Measurements from ENCODE around the gene ENAM.
A peak's percentile ranks its signal among the peaks of the same experiment; 100 is the strongest.
"Not testable (repeated sequence)": the region's sequence is repeated elsewhere in the genome, so short reads cannot be mapped to it uniquely, and the experiment has no call there.

ENAM gene

DNA sequence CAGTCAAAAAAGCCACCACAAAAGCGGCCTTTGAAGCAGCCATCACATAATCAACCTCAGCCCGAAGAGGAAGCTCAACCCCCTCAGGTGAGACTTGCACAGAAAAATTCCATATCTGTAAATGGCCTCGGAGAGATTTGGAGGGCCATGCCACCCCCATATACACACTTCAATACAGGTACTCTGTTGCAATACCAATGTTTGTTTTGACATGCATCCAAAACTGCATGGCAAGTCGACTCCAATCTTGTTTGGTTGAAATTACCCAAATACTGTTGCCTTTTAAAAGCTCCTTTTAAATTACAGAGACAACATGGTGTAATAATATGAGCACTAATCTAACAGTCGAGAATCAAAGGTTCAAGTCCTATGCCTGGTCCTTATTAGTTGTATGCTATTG lies 5.9 kb downstream of the ENAM start:
- H3K4me3 ChIP-seq (ENCODE audit: severe bottlenecking) = no peak overlapping the region
- H3K9me3 ChIP-seq (ENCODE audit: severe bottlenecking) = no peaks in the 10 kb centered on the region
- H3K27me3 ChIP-seq (ENCODE audit: insufficient read depth, poor library complexity, severe bottlenecking) = no peaks in the 10 kb centered on the region
- H3K36me3 ChIP-seq (ENCODE audit: low read depth) = no peaks in the 10 kb centered on the region
- ATAC-seq (ENCODE audit: low read depth) = no peak
- H3K4me1 ChIP-seq (ENCODE audit: insufficient read depth, poor library complexity, severe bottlenecking) = peaks cover 8% of the 10 kb centered on the region
- no peak overlapping the region for H3K27ac ChIP-seq (ENCODE audit: poor library complexity, severe bottlenecking)
- DNase-seq (ENCODE audit: low spot score) = no peak
- no peak for TF ChIP-seq CTCF (IDR thresholded peaks at IDR 0.05; ENCODE audit: poor library complexity, severe bottlenecking)

GRCh38 chr4:70637239-70637913 lies 8.8 kb downstream of the ENAM start:
- Histone ChIP-seq H3K27ac (ENCODE audit: poor library complexity, severe bottlenecking) (no peak overlapping the region), H3K4me3 (ENCODE audit: severe bottlenecking) (no peak overlapping the region), H3K9me3 (ENCODE audit: severe bottlenecking) (no peaks in the 10 kb centered on the region), H3K27me3 (ENCODE audit: insufficient read depth, poor library complexity, severe bottlenecking) (no peaks in the 10 kb centered on the region), H3K4me1 (ENCODE audit: insufficient read depth, poor library complexity, severe bottlenecking) (peaks cover under 1% of the 10 kb centered on the region), H3K36me3 (ENCODE audit: low read depth) (no peaks in the 10 kb centered on the region)
- no peak for ATAC-seq (ENCODE audit: low read depth)
- no peak for TF ChIP-seq CTCF (IDR thresholded peaks at IDR 0.05; ENCODE audit: poor library complexity, severe bottlenecking)
- DNase-seq (ENCODE audit: low spot score) = no peak

- H3K9me3 ChIP-seq (ENCODE audit: severe bottlenecking) = no peaks in the 10 kb centered on the region
- no peak for TF ChIP-seq CTCF (IDR thresholded peaks at IDR 0.05; ENCODE audit: poor library complexity, severe bottlenecking)
- no peaks in the 10 kb centered on the region for H3K4me1 ChIP-seq (ENCODE audit: insufficient read depth, poor library complexity, severe bottlenecking)
- no peak for ATAC-seq (ENCODE audit: low read depth)
- no peaks in the 10 kb centered on the region for H3K27me3 ChIP-seq (ENCODE audit: insufficient read depth, poor library complexity, severe bottlenecking)
- H3K4me3 ChIP-seq (ENCODE audit: severe bottlenecking) = no peak overlapping the region
- no peak for DNase-seq (ENCODE audit: low spot score)
- H3K27ac ChIP-seq (ENCODE audit: poor library complexity, severe bottlenecking) = no peak overlapping the region
- no peaks in the 10 kb centered on the region for H3K36me3 ChIP-seq (ENCODE audit: low read depth)
These were observed 11.6 kb downstream of the ENAM start for GRCh38 chr4:70640192-70640591.

DNA sequence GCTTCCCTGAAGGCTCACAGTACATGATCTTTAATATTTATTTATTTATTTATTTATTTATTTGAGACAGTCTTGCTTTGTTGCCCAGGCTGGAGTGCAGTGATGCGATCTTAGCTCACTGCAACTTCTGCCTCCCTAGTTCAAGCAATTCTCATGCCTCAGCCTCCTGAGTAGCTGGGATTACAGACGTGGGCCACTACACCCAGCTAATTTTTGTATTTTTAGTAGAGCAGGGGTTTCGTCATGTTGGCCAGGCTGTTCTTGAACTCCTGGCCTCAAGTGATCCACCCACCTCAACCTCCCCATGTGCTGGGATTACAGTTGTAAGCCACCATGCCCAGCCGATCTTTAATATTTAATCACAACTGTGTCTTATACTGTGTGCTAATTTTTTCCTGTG lies 22.2 kb downstream of the ENAM start:
- ATAC-seq (ENCODE audit: low read depth); H3K9me3 ChIP-seq (ENCODE audit: severe bottlenecking); DNase-seq (ENCODE audit: low spot score); H3K36me3 ChIP-seq (ENCODE audit: low read depth); H3K27me3 ChIP-seq (ENCODE audit: insufficient read depth, poor library complexity, severe bottlenecking); H3K4me1 ChIP-seq (ENCODE audit: insufficient read depth, poor library complexity, severe bottlenecking); H3K4me3 ChIP-seq (ENCODE audit: severe bottlenecking); H3K27ac ChIP-seq (ENCODE audit: poor library complexity, severe bottlenecking): not testable (repeated sequence)

- no peaks in the 10 kb centered on the region for H3K4me1 ChIP-seq (ENCODE audit: insufficient read depth, poor library complexity, severe bottlenecking)
These were observed 23.4 kb downstream of the ENAM start for GRCh38 chr4:70651864-70652506.

More at GRCh38 chr4:70651864-70652506, 23.4 kb downstream of the ENAM start:
- Histone ChIP-seq H3K27ac (ENCODE audit: poor library complexity, severe bottlenecking) (no peak overlapping the region), H3K27me3 (ENCODE audit: insufficient read depth, poor library complexity, severe bottlenecking) (no peaks in the 10 kb centered on the region), H3K9me3 (ENCODE audit: severe bottlenecking) (no peaks in the 10 kb centered on the region), H3K36me3 (ENCODE audit: low read depth) (no peaks in the 10 kb centered on the region), H3K4me3 (ENCODE audit: severe bottlenecking) (no peak overlapping the region)
- ATAC-seq (ENCODE audit: low read depth) (peak; percentile 62), DNase-seq (ENCODE audit: low spot score) (no peak)
- peak; percentile 81 for TF ChIP-seq CTCF (IDR thresholded peaks at IDR 0.05; ENCODE audit: poor library complexity, severe bottlenecking)

Measured in RWPE2 (cell line).